Endothelial cell of hepatic sinusoid (primary cell): ENCODE data around the gene FAM228A.
"Not testable (repeated sequence)": the region's sequence is repeated elsewhere in the genome, so short reads cannot be mapped to it uniquely, and the experiment has no call there.

Experiments
- in situ Hi-C: cut with HindIII; loops from 2 replicates; pipeline ENCODE4 v1.10.0; 2017; ENCODE audit warnings: low sequenced_read_pairs

Gene FAM228A

GRCh38 chr2:24190503-24190902, 15.7 kb downstream of the FAM228A start:
- in situ Hi-C loops, result no loop called here

GRCh38 chr2:24191156-24191555, 16.3 kb downstream of the FAM228A start:
- in situ Hi-C loops, result no loop called here

- in situ Hi-C loops, result no loop called here
These were observed 17.0 kb downstream of the FAM228A start for GRCh38 chr2:24191848-24192247.

GRCh38 chr2:24197213-24197612, 22.4 kb downstream of the FAM228A start:
- in situ Hi-C loops, result not testable (repeated sequence)

GRCh38 chr2:24199968-24200590, 25.2 kb downstream of the FAM228A start:
- in situ Hi-C loops, result loop anchor here (5.0 kb wide), 1 partner anchor 82 kb away; no protein-coding TSS in a partner anchor

GRCh38 chr2:24200799-24201198, 25.9 kb downstream of the FAM228A start:
- in situ Hi-C loops, result loop anchor here (5.0 kb wide), 1 partner anchor 82 kb away; no protein-coding TSS in a partner anchor

GRCh38 chr2:24203029-24203786, 28.4 kb downstream of the FAM228A start:
- in situ Hi-C loops, result loop anchor here (5.0 kb wide), 1 partner anchor 79 kb away; no protein-coding TSS in a partner anchor

GRCh38 chr2:24203787-24204150, 28.9 kb downstream of the FAM228A start:
- in situ Hi-C loops, result loop anchor here (5.0 kb wide), 1 partner anchor 79 kb away; no protein-coding TSS in a partner anchor

- in situ Hi-C loops, result loop anchor here (5.0 kb wide), 1 partner anchor 78 kb away; no protein-coding TSS in a partner anchor
These were observed 29.7 kb downstream of the FAM228A start for GRCh38 chr2:24204505-24204904.

GRCh38 chr2:24205131-24205530, 30.3 kb downstream of the FAM228A start:
- in situ Hi-C loops, result no loop called here

GRCh38 chr2:24206242-24206641, 31.4 kb downstream of the FAM228A start:
- in situ Hi-C loops, result no loop called here

- in situ Hi-C loops, result no loop called here
These were observed 31.9 kb downstream of the FAM228A start for GRCh38 chr2:24206714-24207113.

- in situ Hi-C loops, result no loop called here
These were observed 32.5 kb downstream of the FAM228A start for GRCh38 chr2:24207359-24207758.

GRCh38 chr2:24208490-24208889, 33.6 kb downstream of the FAM228A start:
- in situ Hi-C loops, result no loop called here

- in situ Hi-C loops, result no loop called here
These were observed 34.7 kb downstream of the FAM228A start for GRCh38 chr2:24209389-24210105.

GRCh38 chr2:24210106-24210455, 35.2 kb downstream of the FAM228A start:
- in situ Hi-C loops, result no loop called here

- in situ Hi-C loops, result no loop called here
These were observed 35.9 kb downstream of the FAM228A start for GRCh38 chr2:24210723-24211122.

GRCh38 chr2:24211408-24211807, 36.6 kb downstream of the FAM228A start:
- in situ Hi-C loops, result no loop called here

- in situ Hi-C loops, result no loop called here
These were observed 40.0 kb downstream of the FAM228A start for GRCh38 chr2:24214880-24215279.

GRCh38 chr2:24220554-24221291, 45.9 kb downstream of the FAM228A start:
- in situ Hi-C loops, result no loop called here
